D721Med (cell line): ENCODE measurements around the gene ETV1.

Experiments used
- DNase-seq: peaks from one replicate; pipeline ENCODE4 v3.0.0; 2011; ENCODE audit warnings: low spot score; ENCODE audit not compliant: insufficient read length
- FAIRE-seq: peaks from 2 replicates; lab custom pipeline; 2011; peaks lifted over from hg19 to GRCh38; lab: Jason Lieb, UNC
- TF ChIP-seq, protein P1 (sequence below): IDR thresholded peaks from 2 replicates; pipeline ENCODE4 v1.5.1; 2012; ENCODE audit warnings: mild to moderate bottlenecking, control low read depth; ENCODE audit not compliant: insufficient read depth; ENCODE audit errors: missing control alignments

The ETV1 gene

DNA sequence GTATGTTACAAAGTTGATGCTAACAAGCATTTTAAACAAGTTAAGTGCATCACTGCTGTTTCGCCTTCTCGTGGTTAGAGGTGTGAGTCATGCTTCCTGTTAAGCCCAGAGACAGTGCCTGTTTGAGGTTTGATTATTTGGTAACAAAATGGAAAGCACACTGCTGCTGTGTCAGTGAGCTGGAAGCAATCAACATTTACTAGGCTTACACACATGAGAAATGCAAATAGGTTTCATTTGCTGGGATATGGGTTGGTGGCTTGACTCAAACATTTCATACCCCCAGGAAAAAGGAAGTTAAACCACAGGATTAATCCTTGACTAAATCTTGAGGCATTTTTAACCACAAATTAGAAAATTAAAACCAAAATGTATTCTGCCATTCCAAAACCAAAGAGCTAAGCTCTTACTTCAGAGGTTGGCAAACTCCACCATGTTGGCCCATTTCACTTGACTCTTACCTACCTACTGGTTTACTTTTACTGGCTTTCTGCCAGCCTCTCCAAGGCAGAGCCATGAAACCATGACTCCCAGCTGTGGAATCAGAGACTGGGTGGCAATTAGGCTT lies 139.2 kb downstream of the ETV1 start:
- DNase-seq (no peak), FAIRE-seq (no peak)
- TF ChIP-seq, protein P1, sequence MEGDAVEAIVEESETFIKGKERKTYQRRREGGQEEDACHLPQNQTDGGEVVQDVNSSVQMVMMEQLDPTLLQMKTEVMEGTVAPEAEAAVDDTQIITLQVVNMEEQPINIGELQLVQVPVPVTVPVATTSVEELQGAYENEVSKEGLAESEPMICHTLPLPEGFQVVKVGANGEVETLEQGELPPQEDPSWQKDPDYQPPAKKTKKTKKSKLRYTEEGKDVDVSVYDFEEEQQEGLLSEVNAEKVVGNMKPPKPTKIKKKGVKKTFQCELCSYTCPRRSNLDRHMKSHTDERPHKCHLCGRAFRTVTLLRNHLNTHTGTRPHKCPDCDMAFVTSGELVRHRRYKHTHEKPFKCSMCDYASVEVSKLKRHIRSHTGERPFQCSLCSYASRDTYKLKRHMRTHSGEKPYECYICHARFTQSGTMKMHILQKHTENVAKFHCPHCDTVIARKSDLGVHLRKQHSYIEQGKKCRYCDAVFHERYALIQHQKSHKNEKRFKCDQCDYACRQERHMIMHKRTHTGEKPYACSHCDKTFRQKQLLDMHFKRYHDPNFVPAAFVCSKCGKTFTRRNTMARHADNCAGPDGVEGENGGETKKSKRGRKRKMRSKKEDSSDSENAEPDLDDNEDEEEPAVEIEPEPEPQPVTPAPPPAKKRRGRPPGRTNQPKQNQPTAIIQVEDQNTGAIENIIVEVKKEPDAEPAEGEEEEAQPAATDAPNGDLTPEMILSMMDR, result no peak

DNA sequence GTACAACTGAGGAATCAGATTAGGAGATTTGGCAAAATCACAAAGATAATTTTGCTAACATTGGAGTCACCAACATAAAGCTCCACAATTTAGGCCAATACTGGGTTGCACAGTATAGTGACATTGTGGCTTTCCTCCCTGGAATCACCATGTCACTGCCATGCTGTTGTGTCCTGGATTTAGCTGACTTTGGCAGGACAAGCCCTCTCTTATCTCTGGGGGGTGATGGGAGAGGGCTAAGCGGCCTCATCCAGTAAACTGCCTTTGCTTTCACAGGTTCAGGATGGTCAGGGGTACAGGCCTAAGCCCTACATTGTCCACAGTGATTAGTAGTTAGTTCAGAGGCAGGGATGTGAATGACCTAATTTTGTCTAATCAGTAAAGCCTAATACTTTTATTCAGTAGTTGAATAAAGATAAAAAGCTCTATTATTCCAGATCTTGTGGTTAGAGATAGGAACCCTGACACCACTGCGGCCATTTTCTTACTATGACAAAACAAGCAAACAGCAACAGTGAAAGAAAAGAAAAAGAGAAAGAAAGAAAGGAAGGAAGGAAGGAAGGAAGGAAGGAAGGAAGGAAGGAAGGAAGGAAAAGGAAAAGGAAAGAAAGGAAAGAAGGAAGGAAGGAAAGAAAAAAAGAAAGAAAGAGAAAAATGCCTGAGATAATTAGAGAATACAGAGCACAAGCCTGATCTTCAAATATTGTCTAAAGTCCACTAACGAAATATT lies 140.1 kb downstream of the ETV1 start:
- DNase-seq (no peak), FAIRE-seq (no peak)
- TF ChIP-seq, protein P1, result no peak

GRCh38 chr7:13848681-13849131 lies 140.8 kb downstream of the ETV1 start:
- DNase-seq (no peak), FAIRE-seq (no peak)
- TF ChIP-seq, protein P1, result no peak

DNA sequence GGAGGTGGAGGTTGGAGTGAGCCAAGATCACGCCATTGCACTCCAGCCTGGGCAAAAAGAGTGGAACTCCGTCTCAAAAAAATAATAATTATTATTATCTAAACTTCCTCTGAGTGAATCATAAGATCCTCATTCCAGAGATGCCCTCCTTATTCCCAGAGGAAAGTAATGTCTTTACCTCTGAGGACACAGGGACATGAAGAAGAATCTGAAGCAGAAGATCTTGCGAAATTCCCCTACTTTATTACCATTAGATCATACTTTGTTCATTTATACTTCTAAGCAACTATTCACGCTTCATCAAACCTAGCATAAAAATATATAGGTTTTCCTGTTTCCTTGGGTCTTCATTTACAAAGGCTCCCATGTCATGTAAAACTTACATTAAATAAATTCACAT lies 143.1 kb downstream of the ETV1 start:
- TF ChIP-seq, protein P1, result no peak
- DNase-seq (no peak), FAIRE-seq (no peak)

DNA sequence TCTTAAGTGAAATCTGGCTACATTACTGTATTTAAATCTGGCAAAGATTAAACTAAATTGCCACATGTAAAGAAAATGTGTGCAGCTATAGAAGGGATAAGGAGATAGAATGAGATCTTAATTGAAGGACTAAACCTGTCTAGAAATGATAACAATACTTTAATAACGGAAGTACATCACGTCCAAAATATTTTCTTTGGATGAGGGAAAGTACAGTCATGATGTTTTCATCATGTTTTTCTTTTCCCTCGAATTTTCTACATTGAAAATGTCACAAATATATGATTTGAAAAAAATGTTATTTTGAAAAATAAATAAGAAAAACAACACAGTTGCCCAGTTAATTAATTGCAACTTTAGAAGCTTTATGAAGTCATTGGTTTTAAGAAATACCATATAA lies 143.9 kb downstream of the ETV1 start:
- TF ChIP-seq, protein P1, result no peak
- no peak for FAIRE-seq
- no peak for DNase-seq

DNA sequence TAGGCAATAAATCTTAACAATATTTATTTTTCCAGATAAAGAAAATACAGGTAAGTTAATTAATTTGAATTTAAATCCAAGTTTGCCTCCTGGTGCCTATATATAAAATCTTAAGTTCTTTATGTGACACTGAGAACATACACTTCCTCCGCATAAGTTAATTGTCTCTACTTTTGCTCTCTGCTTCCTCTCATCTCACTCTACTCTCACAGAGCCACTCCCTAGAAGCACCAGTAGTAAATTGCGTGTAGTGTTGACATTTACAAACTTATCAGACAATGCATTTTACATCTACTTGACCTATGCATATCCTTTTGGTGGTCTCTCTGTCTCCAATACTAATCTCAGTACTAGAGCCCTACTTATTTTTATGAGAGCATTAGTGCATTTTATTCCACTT lies 144.5 kb downstream of the ETV1 start:
- no peak for FAIRE-seq

More for the DNA sequence above, 144.5 kb downstream of the ETV1 start:
- no peak for DNase-seq
- TF ChIP-seq, protein P1, result no peak
